Measurements from ENCODE around the gene LARP1B. TPM values are rescaled to one million over a fixed set of nuclear protein-coding genes. Genes with fewer than 3 reads are reported as not detected.
A peak's percentile ranks its signal among the peaks of the same experiment; 100 is the strongest.

The LARP1B gene
- total RNA-seq, 5 donors from 2014 or later (not counting 1 experiment from before 2014, with no cell fraction given): 9.6 to 15.5 (median 13.1) TPM

- Histone ChIP-seq H3K27me3 (replicated peaks in 1 of 2; ENCODE audit: control insufficient read depth in 2 of 2, extremely low read depth in 1 of 2, insufficient read depth in 2 of 2, low read length in 1 of 2) (no peaks in the 10 kb centered on the region), H3K4me1 (ENCODE audit: control insufficient read depth in 1 of 2, extremely low read depth in 1 of 2, insufficient read depth in 2 of 2, low read length in 2 of 2) (peaks cover 0 to 3% of the 10 kb centered on the region in 2 experiments), H3K36me3 (ENCODE audit: control insufficient read depth in 2 of 2, extremely low read depth in 1 of 2, insufficient read depth in 1 of 2, low read length in 1 of 2) (no peaks in the 10 kb centered on the region), H3K9me3 (no peaks in the 10 kb centered on the region), H3K27ac (ENCODE audit: low read length) (no peak overlapping the region), H3K4me3 (ENCODE audit: control insufficient read depth in 1 of 2, extremely low read depth in 1 of 2, low read length in 1 of 2) (no peak overlapping the region)
- DNase-seq: no peak
- Mint-ChIP-seq H3K4me1 (peaks cover 0 to 5% (median 2%) of the 10 kb centered on the region in 3 donors), H3K27me3 (no peaks in the 10 kb centered on the region), H3K36me3 (peaks cover 7% of the 10 kb centered on the region), H3K4me3 (no peak overlapping the region), H3K9me3 (no peaks in the 10 kb centered on the region), H3K27ac (no peak overlapping the region)
- CTCF ChIA-PET: no interaction called here
- no peak for ATAC-seq (replicated peaks in 1 of 4)
- WGBS (ENCODE audit: insufficient coverage): 100% methylated on average over 2 of the region's 2 CpGs
- POLR2A ChIA-PET: no interaction called here
Observed at GRCh38 chr4:128186623-128187022, 125.5 kb downstream of the LARP1B start.

- peak; percentile 87 to 99 (median 88) for ATAC-seq (replicated peaks in 1 of 4)
- H3K27ac Mint-ChIP-seq: no peak overlapping the region
- POLR2A ChIA-PET: no interaction called here
Observed at GRCh38 chr4:128191115-128191781, 130.1 kb downstream of the LARP1B start.

GRCh38 chr4:128220286-128221235 is 159.4 kb downstream of the LARP1B start:
- ATAC-seq (replicated peaks in 1 of 4): no peak
- H3K4me1 Mint-ChIP-seq: peaks cover 0 to 2% (median 0%) of the 10 kb centered on the region in 3 donors
- peak in 1 of 35 experiments; percentile 7 for DNase-seq

More at GRCh38 chr4:128191115-128191781, 130.1 kb downstream of the LARP1B start:
- no peaks in the 10 kb centered on the region for H3K27me3 Mint-ChIP-seq
- Histone ChIP-seq H3K4me3 (ENCODE audit: control insufficient read depth in 1 of 2, extremely low read depth in 1 of 2, low read length in 1 of 2) (no peak overlapping the region), H3K27me3 (replicated peaks in 1 of 2; ENCODE audit: control insufficient read depth in 2 of 2, extremely low read depth in 1 of 2, insufficient read depth in 2 of 2, low read length in 1 of 2) (no peaks in the 10 kb centered on the region), H3K36me3 (ENCODE audit: control insufficient read depth in 2 of 2, extremely low read depth in 1 of 2, insufficient read depth in 1 of 2, low read length in 1 of 2) (no peaks in the 10 kb centered on the region), H3K9me3 (no peaks in the 10 kb centered on the region), H3K27ac (ENCODE audit: low read length) (no peak overlapping the region), H3K4me1 (ENCODE audit: control insufficient read depth in 1 of 2, extremely low read depth in 1 of 2, insufficient read depth in 2 of 2, low read length in 2 of 2) (peaks cover 0 to 3% of the 10 kb centered on the region in 2 experiments)
- H3K9me3 Mint-ChIP-seq: no peaks in the 10 kb centered on the region
- H3K4me1 Mint-ChIP-seq: peaks cover 0 to 5% (median 2%) of the 10 kb centered on the region in 3 donors
- H3K4me3 Mint-ChIP-seq: no peak overlapping the region
- DNase-seq: peak; percentile 26 to 85 (median 63)
- CTCF ChIA-PET: interaction anchor here (0.6 to 1.7 kb wide), 12 partner anchors 232 to 1451 kb away, joined by 3 to 8 read pairs (median 4); no protein-coding TSS in a partner anchor
- H3K36me3 Mint-ChIP-seq: no peaks in the 10 kb centered on the region
- 17% methylated on average over 1 of the region's 5 CpGs for WGBS (ENCODE audit: insufficient coverage)

GRCh38 chr4:128221586-128221985 is 160.5 kb downstream of the LARP1B start:
- ChIA-PET POLR2A (interaction anchor here in 1 of 2 donors (0.5 kb wide), 1 partner anchor 268 kb away, joined by 3 read pairs; no protein-coding TSS in a partner anchor), CTCF (interaction anchor here in 1 of 2 donors (1.5 kb wide), 1 partner anchor 10 kb away, joined by 4 read pairs; no protein-coding TSS in a partner anchor)
- H3K27ac Mint-ChIP-seq: no peak overlapping the region

More at GRCh38 chr4:128220286-128221235, 159.4 kb downstream of the LARP1B start:
- POLR2A ChIA-PET: no interaction called here
- Histone ChIP-seq H3K36me3 (ENCODE audit: control insufficient read depth in 2 of 2, extremely low read depth in 1 of 2, insufficient read depth in 1 of 2, low read length in 1 of 2) (no peaks in the 10 kb centered on the region), H3K9me3 (no peaks in the 10 kb centered on the region), H3K4me3 (ENCODE audit: control insufficient read depth in 1 of 2, extremely low read depth in 1 of 2, low read length in 1 of 2) (no peak overlapping the region), H3K27me3 (replicated peaks in 1 of 2; ENCODE audit: control insufficient read depth in 2 of 2, extremely low read depth in 1 of 2, insufficient read depth in 2 of 2, low read length in 1 of 2) (no peaks in the 10 kb centered on the region), H3K27ac (ENCODE audit: low read length) (no peak overlapping the region), H3K4me1 (ENCODE audit: control insufficient read depth in 1 of 2, extremely low read depth in 1 of 2, insufficient read depth in 2 of 2, low read length in 2 of 2) (no peaks in the 10 kb centered on the region)
- Mint-ChIP-seq H3K4me3 (no peak overlapping the region), H3K9me3 (no peaks in the 10 kb centered on the region), H3K27ac (no peak overlapping the region), H3K36me3 (no peaks in the 10 kb centered on the region), H3K27me3 (no peaks in the 10 kb centered on the region)
- WGBS (ENCODE audit: insufficient coverage): no CpG with 5 or more reads among the region's 8 CpGs
- CTCF ChIA-PET: interaction anchor here in 1 of 2 donors (0.5 kb wide), 1 partner anchor 266 kb away, joined by 4 read pairs; no protein-coding TSS in a partner anchor

GRCh38 chr4:128225148-128225547 is 164.0 kb downstream of the LARP1B start:
- peaks cover 4% of the 10 kb centered on the region in 2 donors for H3K27me3 Mint-ChIP-seq
- POLR2A ChIA-PET: interaction anchor here in 1 of 2 donors (0.6 kb wide), 1 partner anchor 621 kb away, joined by 3 read pairs; no protein-coding TSS in a partner anchor
- no CpG with 5 or more reads among the region's 2 CpGs for WGBS (ENCODE audit: insufficient coverage)

More at GRCh38 chr4:128221586-128221985, 160.5 kb downstream of the LARP1B start:
- Mint-ChIP-seq H3K4me1 (peaks cover 0 to 2% (median 0%) of the 10 kb centered on the region in 3 donors), H3K9me3 (no peaks in the 10 kb centered on the region), H3K27me3 (peaks cover under 1 to 1% of the 10 kb centered on the region in 2 donors), H3K36me3 (no peaks in the 10 kb centered on the region), H3K4me3 (no peak overlapping the region)
- DNase-seq (no peak), ATAC-seq (replicated peaks in 1 of 4) (no peak)
- Histone ChIP-seq H3K9me3 (no peaks in the 10 kb centered on the region), H3K27ac (ENCODE audit: low read length) (no peak overlapping the region), H3K27me3 (replicated peaks in 1 of 2; ENCODE audit: control insufficient read depth in 2 of 2, extremely low read depth in 1 of 2, insufficient read depth in 2 of 2, low read length in 1 of 2) (no peaks in the 10 kb centered on the region), H3K4me1 (ENCODE audit: control insufficient read depth in 1 of 2, extremely low read depth in 1 of 2, insufficient read depth in 2 of 2, low read length in 2 of 2) (no peaks in the 10 kb centered on the region), H3K36me3 (ENCODE audit: control insufficient read depth in 2 of 2, extremely low read depth in 1 of 2, insufficient read depth in 1 of 2, low read length in 1 of 2) (no peaks in the 10 kb centered on the region), H3K4me3 (ENCODE audit: control insufficient read depth in 1 of 2, extremely low read depth in 1 of 2, low read length in 1 of 2) (no peak overlapping the region)

More at GRCh38 chr4:128225148-128225547, 164.0 kb downstream of the LARP1B start:
- CTCF ChIA-PET: interaction anchor here in 1 of 2 donors (0.6 to 1.5 kb wide), 2 partner anchors 15 to 25 kb away, joined by 3 read pairs; no protein-coding TSS in a partner anchor
- Histone ChIP-seq H3K36me3 (ENCODE audit: control insufficient read depth in 2 of 2, extremely low read depth in 1 of 2, insufficient read depth in 1 of 2, low read length in 1 of 2) (no peaks in the 10 kb centered on the region), H3K4me1 (ENCODE audit: control insufficient read depth in 1 of 2, extremely low read depth in 1 of 2, insufficient read depth in 2 of 2, low read length in 2 of 2) (no peaks in the 10 kb centered on the region), H3K9me3 (no peaks in the 10 kb centered on the region), H3K27ac (ENCODE audit: low read length) (no peak overlapping the region), H3K27me3 (replicated peaks in 1 of 2; ENCODE audit: control insufficient read depth in 2 of 2, extremely low read depth in 1 of 2, insufficient read depth in 2 of 2, low read length in 1 of 2) (peaks cover 0 to 3% of the 10 kb centered on the region in 2 experiments), H3K4me3 (ENCODE audit: control insufficient read depth in 1 of 2, extremely low read depth in 1 of 2, low read length in 1 of 2) (no peak overlapping the region)
- Mint-ChIP-seq H3K4me3 (no peak overlapping the region), H3K9me3 (no peaks in the 10 kb centered on the region), H3K27ac (no peak overlapping the region), H3K36me3 (no peaks in the 10 kb centered on the region), H3K4me1 (peaks cover 0 to under 1% (median 0%) of the 10 kb centered on the region in 3 donors)
- ATAC-seq (replicated peaks in 1 of 4) (no peak), DNase-seq (no peak)
